K562 (cell line): Measurements from ENCODE around the gene DYNLL1. TPM values are rescaled to one million over a fixed set of nuclear protein-coding genes. Genes with fewer than 3 reads are reported as not detected.

ENCODE experiments used
- AFF4 ChIP-seq: sonication (generic); formaldehyde crosslinking; IDR thresholded peaks from 2 replicates; pipeline ENCODE4 v1.8.0; 2023; ENCODE audit warnings: mild to moderate bottlenecking, missing genetic modification reagents
- CREB1 ChIP-seq, 2 experiments: sonication (generic) in 1 of 2; formaldehyde crosslinking in 1 of 2; IDR thresholded peaks; 2 replicates each; pipeline versions ENCODE4 v1.6.1 to v1.8.0; 2012 to 2022; ENCODE audit warnings: inconsistent platforms in 1 of 2, mild to moderate bottlenecking in 1 of 2, missing genetic modification reagents in 1 of 2, moderate library complexity in 1 of 2
- ETV1 ChIP-seq: fragments of 450-650 bp; conservative IDR thresholded peaks from 2 replicates; pipeline ENCODE4 v1.6.1; 2016; ENCODE audit warnings: missing genetic modification characterization, control low read depth, low read depth, missing compliant biosample characterization
- HDAC8 ChIP-seq: fragments of 450-650 bp; IDR thresholded peaks from 2 replicates; pipeline ENCODE4 v1.6.1; 2016; ENCODE audit warnings: mild to moderate bottlenecking, missing genetic modification characterization, moderate library complexity, missing compliant biosample characterization
- JUND ChIP-seq, 2 experiments: IDR thresholded peaks; 2 replicates in 1 of 2; 3 replicates in 1 of 2; pipeline ENCODE4 v1.6.1; 2011; ENCODE audit warnings: borderline replicate concordance in 2 of 2, low read depth in 2 of 2, low read length in 2 of 2, improper control_type of control experiment in 1 of 2, missing biosample characterization in 1 of 2, missing genetic modification characterization in 1 of 2, missing genetic modification reagents in 1 of 2
- KHSRP ChIP-seq: fragments of 450-650 bp; IDR thresholded peaks from 2 replicates; pipeline ENCODE4 v1.6.1; 2017
- MAFF ChIP-seq: IDR thresholded peaks from 2 replicates; pipeline ENCODE4 v1.6.1; 2012; ENCODE audit warnings: low read length, improper control_type of control experiment
- MAFK ChIP-seq: IDR thresholded peaks from 2 replicates; pipeline ENCODE4 v1.6.1; 2011; ENCODE audit warnings: low read length, improper control_type of control experiment
- POLR2A ChIP-seq: fragments of 450-650 bp; conservative IDR thresholded peaks from 2 replicates; pipeline ENCODE4 v1.6.1; 2016
- SLC30A9 ChIP-seq: fragments of 250-450 bp; sonication (Bioruptor Pico); IDR thresholded peaks from 2 replicates; pipeline ENCODE4 v1.8.0; 2022; ENCODE audit warnings: mild to moderate bottlenecking, moderate library complexity
- SMAD2 ChIP-seq: fragments of 150-350 bp; IDR thresholded peaks from 2 replicates; pipeline ENCODE4 v1.6.1; 2014; ENCODE audit warnings: low read depth, mild to moderate bottlenecking, low read length
- TAL1 ChIP-seq: fragments of 450-650 bp; IDR thresholded peaks from 2 replicates; pipeline ENCODE4 v1.6.1; 2016; ENCODE audit warnings: mild to moderate bottlenecking
- TEAD2 ChIP-seq: fragments of 450-650 bp; IDR thresholded peaks from 2 replicates; pipeline ENCODE4 v1.6.1; 2016; ENCODE audit warnings: missing genetic modification characterization, control low read depth, missing compliant biosample characterization
- ZBTB8A ChIP-seq: fragments of 450-650 bp; IDR thresholded peaks from 2 replicates; pipeline ENCODE4 v1.6.1; 2018; ENCODE audit warnings: mild to moderate bottlenecking, moderate library complexity; ENCODE audit not compliant: partially characterized antibody
- ZHX1 ChIP-seq: fragments of 150-350 bp; conservative IDR thresholded peaks from 2 replicates; pipeline ENCODE4 v1.6.1; 2014; ENCODE audit warnings: low read length
- ZNF224 ChIP-seq: sonication (generic); formaldehyde crosslinking; IDR thresholded peaks from 2 replicates; pipeline ENCODE4 v1.8.0; 2022; ENCODE audit warnings: mild to moderate bottlenecking, missing genetic modification reagents
- ZNF354B ChIP-seq: fragments of 250-450 bp; sonication (Bioruptor Pico); IDR thresholded peaks from 2 replicates; pipeline ENCODE4 v1.4.0; 2020
- ZNF766 ChIP-seq: fragments of 200-800 bp; sonication (Bioruptor generic); conservative IDR thresholded peaks from 2 replicates; pipeline ENCODE4 v1.6.1; 2016; ENCODE audit warnings: missing genetic modification characterization, missing compliant biosample characterization
- polyA plus RNA-seq, 8 experiments: library from polyadenylated mRNA; depleted of rRNA in 4 of 8; stranded (reverse) in 5 of 8; unstranded in 3 of 8; fragments of >200 nt; fragmentation: Nextera tagmentation in 2 of 8; fragmentation: Illumina TruSeq in 1 of 8; extraction: Ambion mirVana in 2 of 8; extraction: Trizol in 1 of 8; gene quantifications; 2 replicates each; pipeline versions ENCODE4 v1.2.1 to v1.2.3, GENCODE V29; 2011 to 2014; ENCODE audit warnings: inconsistent platforms in 1 of 8, missing spikeins in 1 of 8
- total RNA-seq, 7 experiments: library from RNA; depleted of rRNA in 6 of 7; stranded (reverse); fragments of >200 nt in 6 of 7; fragmentation: Illumina TruSeq in 2 of 7; extraction: Trizol in 2 of 7; gene quantifications; 2 replicates each; pipeline versions ENCODE4 v1.2.1 to v1.2.3, GENCODE V29; 2011 to 2021; ENCODE audit warnings: low replicate concordance in 1 of 7
- TF ChIP-seq, protein P1 (sequence below): fragments of 250-450 bp; sonication (Bioruptor Pico); IDR thresholded peaks from 2 replicates; pipeline ENCODE4 v1.4.0; 2020; ENCODE audit warnings: borderline replicate concordance
- TF ChIP-seq, protein P2 (sequence below): sonication (generic); formaldehyde crosslinking; IDR thresholded peaks from 2 replicates; pipeline ENCODE4 v1.8.0; 2022; ENCODE audit warnings: mild to moderate bottlenecking, missing genetic modification reagents

DYNLL1 gene
- total and polyA plus RNA-seq, 9 of the 15 experiments (the other 6 are each of a cell fraction or from before 2014, with no cell fraction given): 303 to 1,112 (median 468) TPM

DNA sequence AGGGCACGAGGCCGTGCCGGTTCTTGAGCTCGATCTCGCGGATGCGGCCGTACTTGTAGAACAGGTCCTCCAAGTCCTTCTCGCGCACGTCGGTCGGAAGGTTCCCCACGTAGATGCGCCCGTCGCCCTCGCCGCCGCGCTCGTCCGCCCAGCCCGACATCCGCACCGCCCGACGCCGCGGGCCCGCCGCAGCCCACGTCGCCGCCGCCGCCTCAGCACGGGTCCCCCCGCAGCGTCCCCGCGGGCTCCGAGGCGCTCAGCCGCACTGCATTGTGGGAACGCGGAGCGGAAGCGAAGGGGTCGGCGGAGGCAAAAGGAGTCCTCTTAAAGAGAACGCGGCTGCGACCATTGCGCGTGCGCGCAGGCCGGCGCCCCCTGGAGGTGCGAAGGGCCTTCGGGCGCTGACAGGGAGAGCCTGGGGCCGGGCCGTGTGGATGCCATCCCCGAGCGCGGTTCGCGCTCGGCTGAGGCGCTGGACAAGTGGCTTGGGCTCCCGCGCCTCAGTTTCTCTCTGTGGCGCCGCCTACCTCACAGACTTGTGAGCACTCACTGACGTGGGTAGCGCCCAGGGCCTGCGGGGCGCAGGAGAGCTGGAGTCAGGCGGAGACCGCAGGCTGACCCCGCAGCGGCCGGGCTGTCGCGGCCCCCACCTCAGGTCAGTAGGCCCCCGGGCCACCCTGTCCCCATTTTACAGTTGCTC lies 26.3 kb upstream of the DYNLL1 start, which contains the start of gene SRSF9 (continued):
- TF ChIP-seq ZHX1: 0 out of 2 replicates have a peak, but pooled peaks have one; percentile 36
- TF ChIP-seq MAFK: no peak
- no peak for TF ChIP-seq SMAD2
- peak; percentile 70 for TF ChIP-seq JUND (IDR thresholded peaks at IDR 0.05; ENCODE audit: borderline replicate concordance, low read depth, low read length)
- TF ChIP-seq JUND (tag; IDR thresholded peaks at IDR 0.05; ENCODE audit: borderline replicate concordance, low read depth, low read length): no peak; the same call in 2 of the 3 replicates
- TF ChIP-seq, protein P1, sequence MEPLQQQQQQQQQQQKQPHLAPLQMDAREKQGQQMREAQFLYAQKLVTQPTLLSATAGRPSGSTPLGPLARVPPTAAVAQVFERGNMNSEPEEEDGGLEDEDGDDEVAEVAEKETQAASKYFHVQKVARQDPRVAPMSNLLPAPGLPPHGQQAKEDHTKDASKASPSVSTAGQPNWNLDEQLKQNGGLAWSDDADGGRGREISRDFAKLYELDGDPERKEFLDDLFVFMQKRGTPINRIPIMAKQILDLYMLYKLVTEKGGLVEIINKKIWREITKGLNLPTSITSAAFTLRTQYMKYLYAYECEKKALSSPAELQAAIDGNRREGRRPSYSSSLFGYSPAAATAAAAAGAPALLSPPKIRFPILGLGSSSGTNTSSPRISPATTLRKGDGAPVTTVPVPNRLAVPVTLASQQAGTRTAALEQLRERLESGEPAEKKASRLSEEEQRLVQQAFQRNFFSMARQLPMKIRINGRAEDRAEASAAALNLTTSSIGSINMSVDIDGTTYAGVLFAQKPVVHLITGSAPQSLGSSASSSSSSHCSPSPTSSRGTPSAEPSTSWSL (CRISPR knock-in tag): no peak
- TF ChIP-seq ZNF224 (CRISPR knock-in tag): no peak
- TF ChIP-seq KHSRP: no peak
- TF ChIP-seq CREB1 (IDR thresholded peaks at IDR 0.05): peak; percentile 23
- TF ChIP-seq CREB1 (CRISPR knock-in tag; IDR thresholded peaks at IDR 0.05): 0 out of 2 replicates have a peak, but pooled peaks have one; percentile 38
- no peak for TF ChIP-seq ZNF354B (CRISPR knock-in tag)
- peak; percentile 87 for TF ChIP-seq POLR2A
- TF ChIP-seq, protein P2, sequence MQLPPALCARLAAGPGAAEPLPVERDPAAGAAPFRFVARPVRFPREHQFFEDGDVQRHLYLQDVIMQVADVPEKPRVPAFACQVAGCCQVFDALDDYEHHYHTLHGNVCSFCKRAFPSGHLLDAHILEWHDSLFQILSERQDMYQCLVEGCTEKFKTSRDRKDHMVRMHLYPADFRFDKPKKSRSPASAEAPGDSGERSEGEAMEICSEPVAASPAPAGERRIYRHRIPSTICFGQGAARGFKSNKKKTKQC: peak; percentile 75; the same call in 1 of the 2 replicates
- no peak for TF ChIP-seq TAL1
- no peak for TF ChIP-seq HDAC8 (tag)
- no peak for TF ChIP-seq ZBTB8A
- peak; percentile 79 for TF ChIP-seq ETV1
- 0 out of 2 replicates have a peak, but pooled peaks have one; percentile 31 for TF ChIP-seq AFF4
- TF ChIP-seq MAFF: no peak
- no peak for TF ChIP-seq TEAD2 (tag)
- no peak for TF ChIP-seq ZNF766 (CRISPR knock-in tag)
- TF ChIP-seq SLC30A9 (CRISPR knock-in tag): no peak
